ENCODE data around the gene DCST2. TPM values are rescaled to one million over a fixed set of nuclear protein-coding genes. Genes with fewer than 3 reads are reported as not detected.

The DCST2 gene
- total and polyA plus RNA-seq, 9 of the 15 experiments (the other 6 are each of a cell fraction or from before 2014, with no cell fraction given): 0.09 to 0.49 (median 0.11) TPM; not detected in 3

DNA sequence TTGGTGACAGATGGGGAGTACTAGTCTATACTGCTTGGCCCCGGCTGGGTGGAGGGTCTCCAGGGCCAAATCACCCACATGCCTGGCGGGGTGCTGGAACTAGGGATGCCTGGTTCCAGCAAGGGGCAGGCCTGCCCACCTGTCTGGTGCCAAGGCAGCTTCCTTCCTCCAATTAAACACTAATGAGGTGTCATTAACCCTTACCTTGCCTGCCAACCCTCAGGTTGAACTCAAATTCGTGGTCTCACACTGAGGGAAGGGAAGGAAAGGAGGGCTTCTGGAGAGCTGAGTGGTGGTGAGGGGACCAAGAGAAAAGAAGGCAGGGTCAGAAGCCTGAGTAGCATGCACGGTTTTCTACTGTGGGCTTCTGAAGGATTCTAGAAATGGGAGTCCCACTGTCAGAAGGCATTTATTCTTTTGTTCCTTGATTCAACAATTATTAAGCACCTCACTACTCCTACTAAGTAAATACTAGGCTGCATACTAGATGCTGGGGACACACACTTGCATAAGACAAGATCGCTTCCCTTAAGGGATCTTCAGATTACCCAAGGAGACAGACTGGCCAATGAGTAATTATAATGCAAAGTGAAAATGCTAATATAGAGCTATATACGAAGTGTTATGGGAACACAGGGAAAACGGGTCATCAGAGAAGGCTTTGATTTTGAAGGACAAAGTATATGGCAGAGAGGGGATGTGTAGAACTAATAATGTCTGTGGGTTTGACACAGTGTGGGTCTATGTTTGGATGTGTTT is 39.1 kb upstream of the DCST2 start:
- peaks cover 33 to 42% of the 10 kb centered on the region in 2 experiments for H3K4me1 ChIP-seq (replicated peaks in 1 of 2; ENCODE audit: control insufficient read depth in 2 of 2, insufficient read depth in 2 of 2, low read length in 2 of 2)
- peaks cover 11% of the 10 kb centered on the region; the same call in 1 of the 3 replicates for H3K36me3 ChIP-seq (ENCODE audit: control insufficient read depth, insufficient read depth, low read length)
- BruUV-seq (replicated peaks): no TSS peak
- intact Hi-C loops (cut with micrococcal nuclease) (no loop called here), in situ Hi-C loops (cut with MboI) (no loop called here)
- H3K4me2 ChIP-seq (ENCODE audit: insufficient read depth, low read length): no peak overlapping the region
- CTCF ChIA-PET (ENCODE audit: low intra/inter-chr PET ratio): no interaction called here
- DNase-seq (ENCODE audit: extremely low read depth in 1 of 4, low spot score in 3 of 4): no peak
- WGBS (ENCODE audit: insufficient coverage, low coverage, missing lambda C conversion rate): 28% methylated on average over 6 of the region's 7 CpGs
- H2AFZ ChIP-seq (ENCODE audit: low read depth, low read length): no peak overlapping the region
- POLR2A ChIA-PET: interaction anchor here (0.6 to 0.8 kb wide), 4 partner anchors 21 to 728 kb away, joined by 3 to 4 read pairs (median 3); no protein-coding TSS in a partner anchor
- H3K79me2 ChIP-seq (ENCODE audit: control insufficient read depth, insufficient read depth, low read length): no peaks in the 10 kb centered on the region
- no peaks in the 10 kb centered on the region for H3K27me3 ChIP-seq (ENCODE audit: control insufficient read depth in 2 of 2, insufficient read depth in 2 of 2, low read length in 2 of 2)
- H3K9ac ChIP-seq (ENCODE audit: insufficient read depth in 1 of 2, low read depth in 2 of 2, low read length in 2 of 2): 0 out of 4 replicates have a peak overlapping the region, but pooled peaks of 1 of the 2 experiments have one; percentile 70
- no peak for ATAC-seq
- H3K4me3 ChIP-seq: no peak overlapping the region
- H3K9me1 ChIP-seq (ENCODE audit: control insufficient read depth, insufficient read depth, low read length): no peaks in the 10 kb centered on the region
- no peak for FAIRE-seq
- H3K27ac ChIP-seq (ENCODE audit: extremely low read depth, low read depth, low read length): no peak overlapping the region
- H3K9me3 ChIP-seq (replicated peaks; ENCODE audit: control insufficient read depth, insufficient read depth, low read depth, low read length): no peaks in the 10 kb centered on the region
- TF ChIP-seq, protein P1, sequence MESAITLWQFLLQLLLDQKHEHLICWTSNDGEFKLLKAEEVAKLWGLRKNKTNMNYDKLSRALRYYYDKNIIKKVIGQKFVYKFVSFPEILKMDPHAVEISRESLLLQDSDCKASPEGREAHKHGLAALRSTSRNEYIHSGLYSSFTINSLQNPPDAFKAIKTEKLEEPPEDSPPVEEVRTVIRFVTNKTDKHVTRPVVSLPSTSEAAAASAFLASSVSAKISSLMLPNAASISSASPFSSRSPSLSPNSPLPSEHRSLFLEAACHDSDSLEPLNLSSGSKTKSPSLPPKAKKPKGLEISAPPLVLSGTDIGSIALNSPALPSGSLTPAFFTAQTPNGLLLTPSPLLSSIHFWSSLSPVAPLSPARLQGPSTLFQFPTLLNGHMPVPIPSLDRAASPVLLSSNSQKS (CRISPR knock-in tag; IDR thresholded peaks at IDR 0.05): no peak
- TF ChIP-seq POLR2G (IDR thresholded peaks at IDR 0.05; ENCODE audit: low read depth, low read length) (no peak), KAT7 (CRISPR knock-in tag; IDR thresholded peaks at IDR 0.05; ENCODE audit: borderline replicate concordance) (no peak), CREB1 (IDR thresholded peaks at IDR 0.05) (no peak), CREB1 (CRISPR knock-in tag; IDR thresholded peaks at IDR 0.05) (no peak), NONO (IDR thresholded peaks at IDR 0.05; ENCODE audit: low read depth in 2 of 2, low read length in 1 of 2) (no peak)
- TF ChIP-seq, protein P2, sequence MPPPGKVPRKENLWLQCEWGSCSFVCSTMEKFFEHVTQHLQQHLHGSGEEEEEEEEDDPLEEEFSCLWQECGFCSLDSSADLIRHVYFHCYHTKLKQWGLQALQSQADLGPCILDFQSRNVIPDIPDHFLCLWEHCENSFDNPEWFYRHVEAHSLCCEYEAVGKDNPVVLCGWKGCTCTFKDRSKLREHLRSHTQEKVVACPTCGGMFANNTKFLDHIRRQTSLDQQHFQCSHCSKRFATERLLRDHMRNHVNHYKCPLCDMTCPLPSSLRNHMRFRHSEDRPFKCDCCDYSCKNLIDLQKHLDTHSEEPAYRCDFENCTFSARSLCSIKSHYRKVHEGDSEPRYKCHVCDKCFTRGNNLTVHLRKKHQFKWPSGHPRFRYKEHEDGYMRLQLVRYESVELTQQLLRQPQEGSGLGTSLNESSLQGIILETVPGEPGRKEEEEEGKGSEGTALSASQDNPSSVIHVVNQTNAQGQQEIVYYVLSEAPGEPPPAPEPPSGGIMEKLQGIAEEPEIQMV (tag; conservative IDR thresholded peaks at IDR 0.05; ENCODE audit: low read depth): no peak
- TF ChIP-seq, protein P3, sequence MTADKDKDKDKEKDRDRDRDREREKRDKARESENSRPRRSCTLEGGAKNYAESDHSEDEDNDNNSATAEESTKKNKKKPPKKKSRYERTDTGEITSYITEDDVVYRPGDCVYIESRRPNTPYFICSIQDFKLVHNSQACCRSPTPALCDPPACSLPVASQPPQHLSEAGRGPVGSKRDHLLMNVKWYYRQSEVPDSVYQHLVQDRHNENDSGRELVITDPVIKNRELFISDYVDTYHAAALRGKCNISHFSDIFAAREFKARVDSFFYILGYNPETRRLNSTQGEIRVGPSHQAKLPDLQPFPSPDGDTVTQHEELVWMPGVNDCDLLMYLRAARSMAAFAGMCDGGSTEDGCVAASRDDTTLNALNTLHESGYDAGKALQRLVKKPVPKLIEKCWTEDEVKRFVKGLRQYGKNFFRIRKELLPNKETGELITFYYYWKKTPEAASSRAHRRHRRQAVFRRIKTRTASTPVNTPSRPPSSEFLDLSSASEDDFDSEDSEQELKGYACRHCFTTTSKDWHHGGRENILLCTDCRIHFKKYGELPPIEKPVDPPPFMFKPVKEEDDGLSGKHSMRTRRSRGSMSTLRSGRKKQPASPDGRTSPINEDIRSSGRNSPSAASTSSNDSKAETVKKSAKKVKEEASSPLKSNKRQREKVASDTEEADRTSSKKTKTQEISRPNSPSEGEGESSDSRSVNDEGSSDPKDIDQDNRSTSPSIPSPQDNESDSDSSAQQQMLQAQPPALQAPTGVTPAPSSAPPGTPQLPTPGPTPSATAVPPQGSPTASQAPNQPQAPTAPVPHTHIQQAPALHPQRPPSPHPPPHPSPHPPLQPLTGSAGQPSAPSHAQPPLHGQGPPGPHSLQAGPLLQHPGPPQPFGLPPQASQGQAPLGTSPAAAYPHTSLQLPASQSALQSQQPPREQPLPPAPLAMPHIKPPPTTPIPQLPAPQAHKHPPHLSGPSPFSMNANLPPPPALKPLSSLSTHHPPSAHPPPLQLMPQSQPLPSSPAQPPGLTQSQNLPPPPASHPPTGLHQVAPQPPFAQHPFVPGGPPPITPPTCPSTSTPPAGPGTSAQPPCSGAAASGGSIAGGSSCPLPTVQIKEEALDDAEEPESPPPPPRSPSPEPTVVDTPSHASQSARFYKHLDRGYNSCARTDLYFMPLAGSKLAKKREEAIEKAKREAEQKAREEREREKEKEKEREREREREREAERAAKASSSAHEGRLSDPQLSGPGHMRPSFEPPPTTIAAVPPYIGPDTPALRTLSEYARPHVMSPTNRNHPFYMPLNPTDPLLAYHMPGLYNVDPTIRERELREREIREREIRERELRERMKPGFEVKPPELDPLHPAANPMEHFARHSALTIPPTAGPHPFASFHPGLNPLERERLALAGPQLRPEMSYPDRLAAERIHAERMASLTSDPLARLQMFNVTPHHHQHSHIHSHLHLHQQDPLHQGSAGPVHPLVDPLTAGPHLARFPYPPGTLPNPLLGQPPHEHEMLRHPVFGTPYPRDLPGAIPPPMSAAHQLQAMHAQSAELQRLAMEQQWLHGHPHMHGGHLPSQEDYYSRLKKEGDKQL (CRISPR knock-in tag; IDR thresholded peaks at IDR 0.05; ENCODE audit: borderline replicate concordance): no peak
- TF ChIP-seq, protein P4, sequence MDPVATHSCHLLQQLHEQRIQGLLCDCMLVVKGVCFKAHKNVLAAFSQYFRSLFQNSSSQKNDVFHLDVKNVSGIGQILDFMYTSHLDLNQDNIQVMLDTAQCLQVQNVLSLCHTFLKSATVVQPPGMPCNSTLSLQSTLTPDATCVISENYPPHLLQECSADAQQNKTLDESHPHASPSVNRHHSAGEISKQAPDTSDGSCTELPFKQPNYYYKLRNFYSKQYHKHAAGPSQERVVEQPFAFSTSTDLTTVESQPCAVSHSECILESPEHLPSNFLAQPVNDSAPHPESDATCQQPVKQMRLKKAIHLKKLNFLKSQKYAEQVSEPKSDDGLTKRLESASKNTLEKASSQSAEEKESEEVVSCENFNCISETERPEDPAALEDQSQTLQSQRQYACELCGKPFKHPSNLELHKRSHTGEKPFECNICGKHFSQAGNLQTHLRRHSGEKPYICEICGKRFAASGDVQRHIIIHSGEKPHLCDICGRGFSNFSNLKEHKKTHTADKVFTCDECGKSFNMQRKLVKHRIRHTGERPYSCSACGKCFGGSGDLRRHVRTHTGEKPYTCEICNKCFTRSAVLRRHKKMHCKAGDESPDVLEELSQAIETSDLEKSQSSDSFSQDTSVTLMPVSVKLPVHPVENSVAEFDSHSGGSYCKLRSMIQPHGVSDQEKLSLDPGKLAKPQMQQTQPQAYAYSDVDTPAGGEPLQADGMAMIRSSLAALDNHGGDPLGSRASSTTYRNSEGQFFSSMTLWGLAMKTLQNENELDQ (CRISPR knock-in tag; IDR thresholded peaks at IDR 0.05; ENCODE audit: borderline replicate concordance): no peak
- H4K20me1 ChIP-seq (replicated peaks; ENCODE audit: control insufficient read depth, insufficient read depth, low read length): no peaks in the 10 kb centered on the region; the same call in 1 of the 2 replicates

Data from K562 (cell line).